ENCODE measurements around the gene FUT8.

The FUT8 gene

GRCh38 chr14:65560340-65561027, 148.0 kb downstream of the FUT8 start:
- peak; percentile 36 for DNase-seq

- no peak for DNase-seq
These were observed 151.8 kb downstream of the FUT8 start for GRCh38 chr14:65564370-65564769.

GRCh38 chr14:65565948-65566347, 153.4 kb downstream of the FUT8 start:
- peak; percentile 15 for DNase-seq

GRCh38 chr14:65566820-65567522, 154.4 kb downstream of the FUT8 start:
- DNase-seq = no peak

- DNase-seq = no peak
These were observed 162.1 kb downstream of the FUT8 start for GRCh38 chr14:65574611-65575010.

DNA sequence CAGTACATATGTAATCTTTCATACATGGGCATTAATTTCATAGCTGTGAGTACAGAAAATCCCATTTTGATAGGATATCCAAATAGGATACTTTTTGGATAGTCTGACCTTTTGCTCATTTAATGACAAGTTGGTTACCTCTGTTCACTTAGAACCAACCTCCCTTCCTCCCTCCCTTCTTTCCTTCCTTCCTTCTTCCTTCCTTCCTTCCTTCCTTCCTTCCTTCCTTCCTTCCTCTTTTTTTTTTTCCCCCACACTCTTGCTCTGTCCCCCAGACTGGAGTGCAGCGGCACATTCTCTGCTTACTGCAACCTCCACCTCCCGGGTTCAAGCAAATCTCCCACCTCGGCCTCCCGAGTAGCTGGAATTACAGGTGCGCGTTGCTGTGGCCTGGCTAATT, 162.9 kb downstream of the FUT8 start:
- DNase-seq = no peak

DNA sequence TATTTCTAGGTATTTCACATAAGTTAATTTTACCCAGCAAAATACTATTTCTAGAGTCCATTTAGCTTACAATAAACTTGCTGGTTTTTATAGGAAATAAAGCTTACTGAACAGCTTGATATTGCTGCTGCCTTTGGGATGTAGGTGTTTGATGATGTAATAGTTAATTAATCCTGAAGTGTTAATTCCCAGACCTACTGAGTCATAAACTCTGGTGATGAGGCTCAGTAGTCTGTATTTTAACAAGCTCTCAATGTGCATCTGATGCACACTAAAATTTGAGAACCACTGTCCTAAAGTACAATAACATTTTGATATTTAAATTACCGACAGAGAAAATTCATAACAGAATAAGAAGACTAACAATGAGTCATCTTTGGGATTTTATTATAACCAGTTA, 168.4 kb downstream of the FUT8 start:
- DNase-seq = no peak

DNA sequence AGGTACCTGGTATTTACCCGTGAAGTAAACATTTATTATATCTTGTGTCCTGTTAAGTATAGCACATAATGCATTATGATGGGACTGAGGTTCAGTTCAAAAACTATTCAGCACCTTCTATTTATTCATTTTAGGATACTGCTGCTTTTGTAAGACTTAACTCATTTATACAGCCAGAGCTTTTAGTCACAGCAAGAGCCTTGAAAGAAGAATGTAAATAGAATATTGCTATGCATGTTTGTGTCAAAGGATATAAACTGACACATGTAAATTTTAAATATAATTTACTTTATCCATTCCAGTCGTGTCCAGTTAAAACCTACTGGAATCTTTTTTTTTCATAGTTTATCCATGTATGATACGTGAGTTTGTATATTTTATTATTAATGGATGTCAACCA, 168.8 kb downstream of the FUT8 start:
- DNase-seq = no peak

GRCh38 chr14:65581799-65582198, 169.3 kb downstream of the FUT8 start:
- no peak for DNase-seq

GRCh38 chr14:65585216-65585615, 172.7 kb downstream of the FUT8 start:
- DNase-seq = no peak

GRCh38 chr14:65588426-65589140, 176.1 kb downstream of the FUT8 start:
- DNase-seq = no peak

DNA sequence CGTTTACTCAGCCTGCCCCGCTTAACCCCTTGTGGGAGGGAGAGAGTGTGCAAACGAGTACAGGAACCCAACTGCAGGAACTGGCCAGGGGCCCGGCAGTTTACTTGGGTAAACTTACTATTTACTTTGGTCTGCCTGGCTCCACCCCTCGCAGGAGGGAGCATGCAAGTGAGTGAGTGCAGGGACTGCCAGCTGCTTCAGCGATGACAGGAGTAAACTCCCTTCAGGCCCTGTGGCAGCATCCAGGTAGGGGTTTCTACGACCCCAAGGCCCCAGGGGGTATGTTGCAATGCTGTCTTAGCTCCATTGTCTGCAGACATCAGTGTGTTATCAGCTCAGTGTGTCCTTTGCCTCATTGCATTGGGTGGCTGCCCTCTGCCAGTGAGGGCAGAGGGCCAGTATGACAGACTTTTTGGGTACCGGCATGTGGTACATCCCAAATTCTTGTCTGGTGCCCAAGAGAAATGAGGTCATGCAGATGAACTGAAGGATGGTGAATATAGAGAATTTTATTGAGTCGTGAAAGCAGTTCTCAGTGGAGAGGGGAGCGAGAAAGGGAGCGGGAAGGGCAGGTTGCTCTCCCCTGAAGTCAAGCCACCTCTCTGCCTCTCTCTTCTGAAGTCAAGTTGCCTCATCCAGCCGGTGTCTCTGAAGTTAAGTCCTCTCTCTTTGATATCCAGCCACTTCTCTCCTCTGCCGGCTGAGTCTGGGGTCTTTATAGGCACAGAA, 181.8 kb downstream of the FUT8 start:
- DNase-seq = no peak

- no peak for DNase-seq
These were observed 182.3 kb downstream of the FUT8 start for GRCh38 chr14:65594882-65595237.

DNA sequence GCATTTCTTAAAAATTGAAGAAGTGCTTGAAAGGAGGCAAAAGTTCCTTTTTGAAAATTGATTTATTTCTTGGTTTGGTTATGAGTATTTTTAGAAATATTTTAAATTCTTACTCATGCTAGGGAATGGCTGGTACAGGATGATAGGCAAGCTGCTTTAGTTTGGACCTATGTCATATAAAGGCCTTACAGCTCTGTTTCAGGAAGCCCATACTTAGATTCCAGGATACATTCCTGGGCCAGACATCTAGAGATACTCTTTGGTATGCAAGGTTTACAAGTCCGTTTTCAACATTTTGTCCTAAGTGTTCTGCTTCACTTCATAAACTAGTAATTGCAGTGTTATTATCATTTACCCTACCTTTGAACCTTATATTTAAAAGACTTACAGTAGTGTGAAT, 186.8 kb downstream of the FUT8 start:
- peak; percentile 28 for DNase-seq

DNA sequence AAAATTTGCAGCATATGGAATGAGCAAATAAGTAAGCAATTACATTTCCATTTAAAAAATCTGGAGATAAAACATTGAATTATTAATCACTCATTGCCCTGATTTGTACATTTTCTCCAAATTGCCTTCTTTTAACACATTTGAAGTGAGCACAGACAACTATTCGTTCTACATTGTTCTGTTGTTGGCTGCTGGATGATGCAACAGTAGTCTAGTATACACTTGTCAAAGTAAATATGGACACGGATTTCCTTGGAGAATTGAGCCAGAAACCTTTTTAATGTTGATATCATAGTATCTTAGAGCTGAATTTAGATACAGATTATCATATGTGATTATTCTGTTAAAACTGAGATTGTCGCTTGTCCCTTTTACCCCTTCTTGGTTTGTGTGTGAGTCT, 188.2 kb downstream of the FUT8 start:
- no peak for DNase-seq

DNA sequence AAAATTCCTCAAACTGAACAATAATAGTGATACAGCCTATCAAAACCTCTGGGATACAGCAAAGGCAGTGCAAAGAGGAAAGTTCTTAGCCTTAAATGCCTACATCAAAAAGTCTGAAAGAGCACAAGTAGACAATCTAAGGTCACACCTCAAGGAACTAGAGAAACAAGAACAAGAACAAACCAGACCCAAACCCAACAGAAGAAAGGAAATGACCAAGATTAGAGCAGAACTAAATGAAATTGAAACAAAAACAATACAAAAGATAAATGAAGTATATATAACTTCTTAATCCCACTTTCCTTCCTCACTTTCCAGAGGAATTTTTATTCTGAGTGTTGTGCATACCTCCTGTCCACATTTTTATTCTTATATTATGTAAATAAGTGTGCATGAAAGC, 192.0 kb downstream of the FUT8 start:
- no peak for DNase-seq

GRCh38 chr14:65604936-65605335, 192.4 kb downstream of the FUT8 start:
- DNase-seq = peak; percentile 17

DNA sequence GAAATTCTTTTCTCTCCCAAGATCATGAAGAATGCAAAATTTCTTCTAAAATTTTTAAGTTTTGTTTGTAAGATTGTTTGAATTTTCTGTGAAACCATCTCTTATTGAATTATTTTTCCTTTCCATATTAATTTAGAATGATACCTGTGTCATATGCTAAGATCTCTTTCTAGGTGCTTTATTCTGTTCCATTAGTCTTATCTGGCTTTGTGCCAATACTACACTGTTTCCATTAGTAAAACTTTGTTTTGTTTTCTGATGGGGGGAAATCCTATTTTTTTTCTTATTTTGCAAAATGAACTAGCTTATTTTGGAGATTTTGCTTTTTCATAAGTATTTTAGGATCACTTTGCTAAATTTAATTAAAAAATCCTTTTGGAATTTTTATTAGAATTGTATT, 193.9 kb downstream of the FUT8 start:
- DNase-seq = no peak

- DNase-seq = peak; percentile 8
These were observed 200.7 kb downstream of the FUT8 start for GRCh38 chr14:65613131-65613650.

DNA sequence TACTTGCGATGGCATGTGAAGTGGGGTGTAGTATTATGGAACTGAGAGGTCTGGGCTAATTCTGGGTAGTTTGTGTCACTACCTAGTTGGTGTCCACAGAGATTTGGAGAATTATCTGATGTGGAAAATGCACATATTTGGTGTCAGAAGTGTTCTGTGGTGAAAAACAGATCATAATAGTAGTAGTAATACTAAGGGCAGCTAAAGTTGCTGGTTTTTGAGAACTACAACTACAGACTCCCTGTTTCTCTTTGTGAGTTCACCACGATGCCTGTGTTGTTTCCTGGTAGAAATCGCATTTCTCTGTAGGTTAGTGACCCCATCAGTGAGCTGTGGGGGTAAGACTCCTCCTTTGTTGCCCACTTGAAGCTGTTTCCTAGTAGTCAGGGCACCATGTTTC, 206.5 kb downstream of the FUT8 start:
- no peak for DNase-seq

DNA sequence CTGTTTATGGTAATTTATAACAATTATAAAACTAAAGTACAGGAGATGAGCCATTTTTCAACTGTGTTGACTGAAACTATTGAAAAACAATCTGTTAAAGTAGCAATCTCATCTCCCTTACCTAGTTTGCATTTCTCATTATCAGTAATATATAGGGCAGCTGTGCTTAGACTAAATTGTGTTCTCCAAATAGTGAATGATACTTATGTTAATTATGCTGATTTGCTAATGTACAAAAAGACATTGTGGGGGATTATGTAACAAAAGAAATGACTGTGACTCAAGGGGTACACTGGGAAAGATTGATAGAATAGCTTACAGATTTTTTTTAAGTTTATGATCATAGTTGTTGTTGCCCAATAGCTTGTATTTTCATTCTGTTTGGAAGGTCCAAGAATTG, 207.7 kb downstream of the FUT8 start:
- DNase-seq = no peak

DNA sequence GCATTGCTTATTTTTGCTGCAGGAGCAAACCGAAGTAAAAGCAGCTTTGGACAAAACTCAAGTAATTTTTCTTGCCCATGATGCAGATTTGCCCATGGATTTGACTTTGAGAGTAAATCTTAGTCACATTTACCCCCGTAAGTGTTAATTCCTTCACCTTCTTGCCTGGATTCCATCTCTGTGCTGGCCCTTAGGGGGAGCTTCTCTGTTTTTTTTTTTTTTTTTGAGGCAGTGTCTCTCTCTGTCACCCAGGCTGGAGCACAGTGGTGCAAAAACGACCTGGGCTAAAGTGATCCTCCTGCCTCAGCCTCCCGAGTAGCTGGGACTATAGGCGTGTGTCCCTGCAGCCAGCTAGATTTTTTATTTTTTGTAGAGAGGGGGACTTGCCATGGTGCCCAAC, 210.2 kb downstream of the FUT8 start:
- no peak for DNase-seq

- DNase-seq = no peak
These were observed 211.2 kb downstream of the FUT8 start for GRCh38 chr14:65623759-65624158.
